ENCODE measurements around the gene SCRN1.

DNA sequence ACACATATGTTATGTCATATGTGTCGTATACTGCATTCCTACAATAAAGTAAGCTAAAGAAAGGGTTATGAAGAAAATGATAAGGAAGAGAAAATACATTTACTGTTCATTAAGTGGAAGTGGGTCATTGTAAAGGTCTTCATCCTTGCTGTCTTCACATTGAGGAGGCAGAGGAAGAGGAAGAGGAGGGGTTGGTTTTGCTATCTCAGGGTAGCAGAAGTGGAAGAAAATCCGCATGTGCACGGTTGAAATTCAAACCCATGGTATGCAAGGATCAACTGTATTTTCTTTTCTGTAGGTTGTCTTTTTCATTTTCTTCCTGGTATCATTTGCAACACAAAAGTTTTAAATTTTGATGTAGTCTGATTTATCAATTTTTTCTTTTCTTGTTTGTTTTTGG, 44.9 kb upstream of the SCRN1 start:
- TF ChIP-seq POLR2A (IDR thresholded peaks at IDR 0.05; ENCODE audit: low read depth, low read length) (no peak), PAX5 (IDR thresholded peaks at IDR 0.05; ENCODE audit: insufficient read depth, low read length, severe bottlenecking) (no peak), POLR2AphosphoS5 (IDR thresholded peaks at IDR 0.05; ENCODE audit: low read depth, low read length) (no peak), POU2F2 (IDR thresholded peaks at IDR 0.05; ENCODE audit: low read depth, low read length) (no peak)

Measured in GM12891 (cell line).